22Rv1 (cell line): ENCODE data around the gene ESRRA.

Source experiments
- H3K27ac ChIP-seq: fragments of 450-650 bp; 2 replicates; pipeline ENCODE4 v1.5.1; 2017
- CTCF ChIP-seq: fragments of 450-650 bp; IDR thresholded peaks from 2 replicates; pipeline ENCODE4 v1.5.1; 2017; ENCODE audit warnings: mild to moderate bottlenecking
- ZFX ChIP-seq: fragments of 450-650 bp; IDR thresholded peaks from 2 replicates; pipeline ENCODE4 v1.6.1; 2017; ENCODE audit warnings: antibody characterized with exemption, borderline replicate concordance

Gene ESRRA

GRCh38 chr11:64276653-64277431, 28.5 kb upstream of the ESRRA start:
- TF ChIP-seq ZFX (no peak), CTCF (no peak)

GRCh38 chr11:64278576-64279190, 26.6 kb upstream of the ESRRA start:
- TF ChIP-seq CTCF (no peak), ZFX (no peak)
- no peak overlapping the region for H3K27ac ChIP-seq

More at GRCh38 chr11:64276653-64277431, 28.5 kb upstream of the ESRRA start:
- no peak overlapping the region for H3K27ac ChIP-seq

- TF ChIP-seq ZFX (no peak), CTCF (no peak)
- no peak overlapping the region for H3K27ac ChIP-seq
These were observed 23.2 kb upstream of the ESRRA start for GRCh38 chr11:64281957-64282770.

GRCh38 chr11:64283092-64283491, 22.2 kb upstream of the ESRRA start:
- TF ChIP-seq ZFX (no peak), CTCF (no peak)
- no peak overlapping the region for H3K27ac ChIP-seq

GRCh38 chr11:64284048-64284961, 21.0 kb upstream of the ESRRA start, which contains the start of gene BAD:
BAD (minus strand) TSS chr11:64284665; CDS start chr11:64284368, 297 bp downstream.
- TF ChIP-seq ZFX (no peak), CTCF (no peak)
- peak within 1 kb of the TSS; percentile 98 for H3K27ac ChIP-seq

GRCh38 chr11:64284962-64285884, 20.1 kb upstream of the ESRRA start, which contains the start of gene GPR137:
GPR137 (plus strand) TSS chr11:64285848; CDS start chr11:64286525, 677 bp downstream.
- TF ChIP-seq CTCF, result no peak
- no peak for TF ChIP-seq ZFX
- peak within 1 kb of the TSS; percentile 98 for H3K27ac ChIP-seq
